HG03139 (cell line): ENCODE results near the gene ITPK1.

Experiments used
- ATAC-seq: cut with Tn5 transposase; IDR thresholded peaks from one replicate; pipeline ENCODE4 v1.9.1; 2021; ENCODE audit not compliant: unreplicated experiment

The ITPK1 gene

DNA sequence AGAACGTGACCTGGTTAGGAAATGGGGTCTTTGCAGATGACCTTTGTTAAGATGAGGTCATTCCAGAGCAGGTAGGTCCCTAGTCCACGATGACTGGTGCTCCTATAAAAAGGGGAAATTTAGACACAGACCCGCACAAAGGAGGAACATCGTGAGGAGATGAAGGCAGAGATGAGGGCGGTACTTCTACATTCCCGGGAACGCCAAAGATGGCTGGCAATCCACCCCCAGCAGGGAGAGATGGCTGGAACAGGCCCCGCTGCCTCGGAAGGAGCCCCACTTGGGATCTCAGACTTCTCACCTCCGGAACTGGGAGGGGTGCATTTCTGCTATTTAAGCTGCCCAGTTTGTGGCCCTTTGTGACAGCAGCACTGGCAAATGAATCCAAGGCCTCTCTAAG is 85.0 kb downstream of the ITPK1 start:
- no peak for ATAC-seq

DNA sequence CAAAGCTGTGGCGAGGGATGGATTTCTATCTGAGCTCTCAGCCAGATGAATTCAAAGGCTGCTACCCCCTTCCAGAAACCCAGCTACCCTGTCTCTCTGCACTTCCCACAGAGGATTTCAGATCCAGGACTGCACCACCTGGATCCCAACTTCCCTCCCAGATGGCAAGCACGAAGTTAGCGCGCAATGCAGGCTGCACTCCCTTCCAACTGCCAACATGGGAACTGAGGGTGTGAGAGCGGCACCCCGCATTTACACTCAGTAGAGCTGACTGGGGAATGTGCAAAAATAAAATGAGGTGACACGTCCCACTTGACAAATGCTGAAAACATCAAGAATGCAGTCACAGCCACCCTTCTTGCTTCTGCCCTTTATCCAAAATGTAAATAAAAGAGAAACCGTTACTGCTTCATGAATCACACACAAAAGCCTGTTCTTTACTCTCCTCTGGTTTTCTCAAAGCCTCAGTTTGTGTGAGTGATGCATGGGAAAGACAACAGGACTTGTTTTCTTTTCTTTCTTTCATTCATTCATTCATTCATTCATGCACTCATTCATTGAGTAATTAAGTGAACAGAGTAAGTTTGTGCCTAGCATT is 85.7 kb downstream of the ITPK1 start:
- no peak for ATAC-seq

DNA sequence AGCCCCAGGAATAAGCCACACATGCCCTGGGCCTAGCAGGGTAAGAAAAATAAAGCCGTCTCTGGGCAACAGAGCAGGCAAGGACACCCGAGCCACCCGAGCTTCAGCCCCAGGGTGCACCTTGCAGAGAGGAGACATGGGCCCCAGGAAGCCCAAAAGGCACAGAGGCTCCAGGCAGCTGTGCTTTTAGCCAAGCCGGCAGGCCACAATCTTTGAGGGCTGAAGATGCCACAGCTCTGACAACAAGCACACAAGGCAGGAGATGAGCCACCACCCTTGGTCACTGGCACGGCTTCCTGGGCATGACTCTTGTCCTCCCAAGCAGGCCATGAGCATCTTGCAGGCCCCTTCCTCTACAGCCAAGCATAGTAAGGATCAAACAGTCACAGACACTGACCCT is 86.3 kb downstream of the ITPK1 start:
- no peak for ATAC-seq

DNA sequence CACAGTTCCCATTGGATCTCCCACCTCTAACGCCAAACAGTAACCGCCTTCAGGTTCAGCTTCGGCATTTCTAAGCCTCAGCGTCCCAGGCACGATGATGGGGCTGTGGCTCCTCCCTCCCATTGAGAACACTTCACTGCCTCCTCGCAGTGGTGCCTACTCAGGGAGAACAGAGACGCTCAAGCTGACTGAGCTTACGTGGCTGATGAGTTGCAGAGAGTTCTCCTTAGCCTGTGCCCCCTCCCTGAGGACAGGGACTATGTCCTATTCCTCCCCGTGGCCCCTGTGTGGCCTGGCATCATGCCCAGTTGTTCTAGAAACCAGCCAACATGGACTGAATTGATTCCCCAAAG is 87.0 kb downstream of the ITPK1 start:
- ATAC-seq = no peak

DNA sequence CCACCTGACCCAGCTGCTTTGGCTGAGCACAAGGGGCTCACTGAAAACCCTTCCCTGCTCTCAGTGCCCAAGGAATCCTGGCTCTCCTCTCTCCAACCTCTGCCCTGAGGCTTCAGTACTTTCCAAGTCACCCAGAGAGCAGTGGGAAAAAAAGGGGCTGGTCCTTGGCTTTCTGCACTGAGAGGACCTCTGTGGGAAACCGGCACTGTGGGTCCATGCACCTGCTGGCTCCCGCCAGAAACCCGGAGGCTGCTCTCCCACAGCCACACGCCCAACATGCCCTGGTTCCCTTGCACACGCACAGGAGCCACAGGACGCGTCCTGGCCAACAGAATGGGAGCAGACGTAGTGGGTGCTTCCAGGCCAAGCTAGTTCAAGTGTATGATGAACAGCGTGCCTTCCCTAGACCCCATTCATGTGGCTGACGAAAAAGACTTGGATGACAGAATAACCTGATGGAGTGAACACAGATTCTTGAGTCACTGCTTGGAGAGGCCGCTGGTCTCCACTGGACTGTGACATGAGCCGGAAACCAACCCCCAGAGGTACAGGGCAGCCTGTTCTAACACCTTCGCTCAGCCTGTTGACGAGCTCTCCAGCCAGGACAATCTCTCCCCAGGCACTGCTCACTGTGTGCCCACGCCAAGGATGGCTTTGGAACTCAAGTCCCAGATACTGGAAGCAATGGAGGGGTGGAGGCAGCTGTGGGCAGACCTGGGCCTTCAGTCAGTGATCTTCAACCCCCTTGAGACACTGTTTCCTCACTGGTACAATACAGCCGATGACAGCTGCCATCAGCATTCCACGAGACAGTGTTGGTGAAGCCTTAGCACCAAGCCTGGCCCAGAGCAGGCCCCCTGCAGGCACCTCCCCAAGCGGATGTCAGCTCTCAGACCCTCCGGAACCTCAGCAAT is 87.7 kb downstream of the ITPK1 start:
- no peak for ATAC-seq

DNA sequence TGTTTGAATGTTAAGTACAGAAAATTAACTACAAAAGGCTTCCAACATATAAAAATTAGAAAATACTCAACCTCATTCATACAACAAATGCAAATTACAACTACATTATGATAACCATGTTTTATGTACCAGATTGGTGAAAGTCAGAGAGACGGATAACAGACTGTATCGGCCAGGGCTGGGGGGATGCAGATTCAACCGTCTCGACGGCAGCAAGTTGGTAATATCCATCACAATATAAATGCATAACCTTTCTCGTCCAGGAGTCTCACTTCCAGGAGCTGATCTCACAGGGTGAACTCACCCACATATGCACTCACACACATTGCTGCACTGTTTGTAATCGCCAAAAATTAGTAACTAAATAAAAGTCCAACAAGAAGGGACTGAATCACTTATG is 89.4 kb downstream of the ITPK1 start:
- ATAC-seq = no peak

DNA sequence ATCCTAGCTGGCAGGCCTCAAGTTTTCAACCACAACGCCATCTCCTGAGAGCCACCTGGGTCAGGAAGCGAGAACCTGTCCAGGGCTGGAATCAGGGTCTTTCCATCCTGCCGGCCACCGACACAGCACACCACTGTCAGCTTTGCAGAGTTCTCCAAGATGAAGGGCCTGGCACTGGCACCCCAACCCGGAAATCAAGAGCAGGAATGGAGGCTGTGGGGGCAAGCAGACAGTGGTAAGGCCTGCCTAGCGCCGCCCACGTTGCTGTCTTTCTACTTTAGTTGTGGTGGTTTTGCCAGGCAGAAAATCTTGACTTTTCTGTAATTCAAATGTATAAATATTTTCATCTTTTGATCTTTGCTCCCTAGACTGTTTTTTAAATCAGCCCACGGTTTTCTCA is 90.7 kb downstream of the ITPK1 start:
- ATAC-seq = no peak

DNA sequence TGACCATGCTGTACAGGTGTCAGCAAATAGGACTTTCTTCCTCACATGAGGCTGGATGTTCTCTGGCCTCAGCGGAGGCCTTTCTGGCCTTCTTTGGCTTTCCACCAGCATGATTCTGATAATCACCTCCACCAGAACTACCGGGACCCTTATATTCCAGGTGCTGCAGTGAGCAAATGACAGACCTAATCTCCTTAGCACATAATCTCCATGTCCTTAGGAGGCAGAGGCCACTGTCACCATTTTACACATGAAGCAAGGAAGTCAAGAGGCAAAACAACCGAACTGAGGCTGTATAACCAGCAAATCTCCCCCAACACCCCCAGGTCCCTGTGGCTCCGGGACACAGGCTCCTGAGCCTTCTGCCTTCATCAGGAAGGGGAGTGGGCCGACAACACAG is 91.2 kb downstream of the ITPK1 start:
- no peak for ATAC-seq

DNA sequence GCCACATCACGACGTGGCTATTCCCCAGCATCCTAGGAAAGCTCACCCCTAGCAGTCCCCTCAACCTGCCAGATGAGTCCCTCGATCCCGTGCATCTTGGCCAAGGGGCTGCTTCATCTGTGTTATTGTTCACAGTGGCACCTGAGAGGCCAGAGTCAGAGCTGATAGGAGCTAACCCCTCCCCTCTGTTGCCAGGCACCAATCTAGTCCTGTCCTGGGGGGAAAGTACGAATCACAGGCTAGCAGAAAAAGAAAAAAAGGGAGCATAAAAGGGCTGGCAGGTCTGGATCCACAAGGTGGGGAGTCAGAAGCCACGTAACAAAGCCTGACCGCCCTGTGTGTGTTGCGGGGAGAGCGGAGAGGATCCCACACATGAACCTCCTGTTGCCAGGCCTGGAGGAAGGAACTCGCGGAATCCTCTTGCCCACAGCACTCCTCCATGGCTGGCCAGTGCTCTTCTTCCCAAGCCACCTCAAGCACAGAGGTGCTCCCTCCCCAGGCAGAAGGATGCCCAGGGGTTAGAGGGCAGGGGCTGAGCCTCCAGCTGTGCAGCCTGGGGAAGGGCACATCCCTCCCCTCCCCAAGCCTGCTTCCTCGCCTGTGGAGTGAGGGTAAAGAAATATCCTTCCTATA is 91.8 kb downstream of the ITPK1 start:
- no peak for ATAC-seq

DNA sequence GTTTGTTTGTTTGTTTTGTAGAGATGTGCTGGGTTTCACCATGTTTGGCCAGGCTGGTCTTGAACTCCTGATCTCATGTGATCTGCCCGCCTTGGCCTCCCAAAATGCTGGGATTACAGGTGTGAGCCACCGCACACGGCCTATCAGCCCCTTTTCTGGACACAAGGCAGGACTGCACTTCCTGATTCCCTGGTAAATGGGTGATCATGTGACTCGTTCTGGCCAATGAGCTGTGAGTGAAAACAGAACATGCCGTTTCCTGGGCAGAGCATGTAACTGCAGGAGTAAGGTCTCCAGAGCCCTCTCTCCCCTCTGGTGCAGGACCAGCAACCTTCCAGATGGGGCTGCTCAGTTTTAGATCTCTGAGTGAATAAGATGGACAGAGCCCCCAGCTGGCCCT is 92.7 kb downstream of the ITPK1 start:
- ATAC-seq = no peak

DNA sequence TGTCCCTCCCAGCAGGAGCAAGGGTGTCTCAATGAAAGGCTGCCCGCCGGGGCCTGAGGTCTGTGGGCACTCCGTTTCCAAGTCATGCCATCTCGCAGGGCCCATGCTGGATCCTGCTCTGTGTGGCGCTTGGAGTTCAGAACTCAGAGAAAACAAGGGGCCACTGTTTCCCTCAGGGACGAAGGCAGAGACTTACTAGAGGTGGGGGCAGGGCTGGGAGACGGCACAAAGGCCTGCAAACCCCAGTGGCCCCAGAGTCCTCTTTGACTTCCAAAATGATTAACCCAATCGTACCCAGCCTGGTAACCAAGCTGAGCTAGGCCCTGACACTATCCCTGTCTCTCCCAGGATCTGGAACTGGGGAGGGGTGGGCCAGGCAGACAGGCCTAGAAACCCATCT is 95.8 kb downstream of the ITPK1 start:
- ATAC-seq = no peak

DNA sequence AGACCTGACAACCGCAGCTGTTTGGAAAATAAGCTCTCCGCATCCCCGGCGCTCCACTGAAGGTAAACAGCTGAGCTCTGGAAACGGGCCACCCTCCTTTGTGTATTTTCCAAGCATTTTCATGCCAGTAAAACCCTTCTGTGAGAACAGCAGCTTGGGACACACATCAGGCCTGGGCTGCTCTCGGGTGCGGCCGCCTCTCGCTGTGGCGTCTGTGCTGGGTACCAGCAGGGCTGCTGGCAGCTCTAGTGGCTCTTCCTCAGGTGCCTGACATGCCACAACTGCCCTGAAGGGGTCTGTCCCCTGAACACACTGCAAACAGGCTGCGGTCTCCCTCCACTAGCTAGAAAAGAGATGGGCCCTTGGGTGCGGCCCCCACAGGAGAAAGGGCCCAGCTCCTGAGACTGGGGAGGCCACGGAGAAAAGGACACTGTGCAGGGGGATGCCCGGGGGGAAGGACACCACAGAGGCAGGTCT is 96.3 kb downstream of the ITPK1 start:
- no peak for ATAC-seq

DNA sequence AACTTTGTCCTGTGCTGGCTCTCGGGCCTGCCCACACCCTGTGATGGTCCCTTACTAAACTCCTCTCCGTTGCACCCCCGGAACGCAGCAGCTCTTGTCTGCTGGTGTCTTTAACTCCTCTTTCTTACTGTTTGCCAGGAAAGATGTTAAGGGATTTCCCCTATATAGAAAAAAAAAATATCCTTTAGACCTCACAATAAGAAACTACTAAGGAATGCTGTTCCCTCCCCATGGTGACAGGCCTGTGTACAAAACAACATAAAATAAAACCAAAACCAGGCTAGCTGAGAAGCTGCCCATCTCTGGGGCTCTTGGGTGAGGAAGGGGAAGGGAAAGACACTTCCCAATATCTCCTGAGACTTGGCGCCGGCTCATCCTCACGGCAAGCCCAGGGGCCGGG is 97.4 kb downstream of the ITPK1 start:
- no peak for ATAC-seq

DNA sequence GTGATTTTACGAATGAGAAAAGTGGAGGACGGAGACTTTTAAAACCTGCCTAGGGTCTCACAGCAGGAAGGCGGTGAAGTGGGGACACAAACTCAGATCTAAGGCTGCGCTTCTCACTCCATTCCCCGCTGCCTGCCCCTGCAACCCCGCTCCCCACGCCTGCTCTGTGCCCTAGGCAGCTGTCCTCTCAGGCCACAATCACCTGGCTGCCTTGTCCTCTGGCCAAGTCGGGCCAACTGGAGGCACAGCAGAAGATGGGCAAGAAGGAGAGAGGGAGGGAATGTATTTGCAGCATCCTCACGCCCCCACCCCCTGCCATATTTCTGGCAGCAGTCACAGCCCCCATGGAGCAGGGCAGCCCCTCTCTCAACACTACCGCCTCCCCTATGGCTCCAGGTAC is 97.8 kb downstream of the ITPK1 start:
- ATAC-seq = no peak

DNA sequence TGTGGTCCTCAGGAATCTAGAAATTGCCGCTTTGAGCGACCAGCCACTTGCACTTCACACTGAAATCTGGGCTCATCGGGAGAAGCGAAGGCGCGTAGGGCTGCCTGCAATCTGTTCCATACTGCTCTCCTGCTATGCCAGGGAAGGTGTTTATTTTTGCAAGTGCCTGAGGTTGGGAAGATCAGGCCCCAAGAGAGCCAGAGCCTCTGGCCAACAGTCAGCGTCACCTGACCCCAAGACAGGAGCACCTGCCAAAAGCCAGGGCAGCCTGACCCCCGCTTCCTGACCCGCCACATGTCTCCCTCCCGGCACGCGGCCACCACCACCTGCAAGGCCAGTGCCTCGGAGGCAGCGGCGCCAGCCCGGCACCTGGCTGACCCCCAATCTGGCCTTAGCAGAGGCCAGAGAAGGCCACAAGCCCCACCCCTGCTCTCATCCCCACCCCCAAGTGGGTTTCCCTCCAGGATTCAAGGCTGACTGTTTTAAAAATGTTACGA is 98.4 kb downstream of the ITPK1 start:
- ATAC-seq = no peak

DNA sequence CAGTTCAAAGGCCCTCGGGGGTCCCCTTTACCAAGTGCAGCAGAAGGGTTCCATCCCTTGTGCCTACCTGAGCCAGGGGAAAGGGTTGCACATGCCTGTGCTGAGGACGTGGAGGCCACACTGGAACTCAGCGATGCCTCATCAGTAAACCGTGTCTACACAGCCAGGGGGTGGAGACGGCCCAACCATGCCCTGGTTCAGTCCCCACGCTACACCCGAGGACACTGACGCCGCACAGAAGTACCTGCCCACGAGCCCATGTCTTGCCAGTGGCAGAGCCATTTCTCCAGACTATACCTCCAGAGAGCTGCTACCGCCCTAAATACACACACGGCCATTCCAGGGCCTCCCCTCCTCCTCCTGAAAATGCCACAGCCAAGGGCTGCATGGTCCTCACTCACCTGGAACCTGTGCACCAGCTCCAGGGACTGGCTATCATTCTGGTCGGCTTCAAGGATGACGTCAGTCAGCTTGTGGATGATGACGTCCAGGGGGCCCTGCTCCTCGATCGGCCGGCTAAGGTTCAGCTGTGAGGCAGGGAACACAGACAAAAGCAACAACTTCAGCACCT is 99.4 kb downstream of the ITPK1 start:
- no peak for ATAC-seq

DNA sequence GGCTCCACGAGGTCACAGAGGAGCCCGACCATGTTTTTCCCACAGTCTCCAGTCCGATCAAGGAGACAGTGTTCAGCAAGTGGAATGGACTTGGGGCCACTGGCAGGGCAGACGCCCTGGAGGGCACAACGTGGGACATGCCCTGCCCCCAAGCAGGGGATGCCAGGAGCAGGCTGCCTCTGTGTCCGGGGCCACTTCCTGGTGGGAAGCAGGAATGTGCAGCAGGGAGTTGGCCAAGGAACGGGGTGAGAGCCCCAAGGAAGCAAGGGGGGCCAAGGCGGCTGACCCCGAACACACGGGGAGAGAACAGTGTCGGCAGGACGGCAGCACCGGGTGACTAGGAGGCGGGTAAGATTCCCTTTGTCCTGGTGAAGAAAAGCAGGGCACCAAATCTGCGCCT is 100.2 kb downstream of the ITPK1 start:
- no peak for ATAC-seq

DNA sequence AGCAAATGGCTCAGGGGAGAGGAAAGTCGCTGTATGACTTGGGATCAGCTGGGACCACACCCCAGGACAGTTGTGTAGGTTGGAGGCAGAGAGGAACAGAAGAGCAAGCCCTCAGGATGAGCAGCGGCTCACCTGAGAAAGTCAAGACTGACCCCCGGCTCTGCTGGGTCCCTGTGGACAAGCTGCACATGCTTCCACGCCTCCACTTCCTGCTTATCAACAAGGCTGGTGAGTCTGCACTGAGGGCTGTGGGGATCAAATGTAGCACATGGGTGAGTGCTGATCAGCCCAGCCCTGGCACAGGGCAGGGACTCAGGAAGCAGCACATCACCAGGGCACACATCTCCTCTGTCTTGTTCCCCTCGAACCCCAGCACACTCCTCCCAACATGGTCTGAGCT is 100.7 kb downstream of the ITPK1 start:
- no peak for ATAC-seq

DNA sequence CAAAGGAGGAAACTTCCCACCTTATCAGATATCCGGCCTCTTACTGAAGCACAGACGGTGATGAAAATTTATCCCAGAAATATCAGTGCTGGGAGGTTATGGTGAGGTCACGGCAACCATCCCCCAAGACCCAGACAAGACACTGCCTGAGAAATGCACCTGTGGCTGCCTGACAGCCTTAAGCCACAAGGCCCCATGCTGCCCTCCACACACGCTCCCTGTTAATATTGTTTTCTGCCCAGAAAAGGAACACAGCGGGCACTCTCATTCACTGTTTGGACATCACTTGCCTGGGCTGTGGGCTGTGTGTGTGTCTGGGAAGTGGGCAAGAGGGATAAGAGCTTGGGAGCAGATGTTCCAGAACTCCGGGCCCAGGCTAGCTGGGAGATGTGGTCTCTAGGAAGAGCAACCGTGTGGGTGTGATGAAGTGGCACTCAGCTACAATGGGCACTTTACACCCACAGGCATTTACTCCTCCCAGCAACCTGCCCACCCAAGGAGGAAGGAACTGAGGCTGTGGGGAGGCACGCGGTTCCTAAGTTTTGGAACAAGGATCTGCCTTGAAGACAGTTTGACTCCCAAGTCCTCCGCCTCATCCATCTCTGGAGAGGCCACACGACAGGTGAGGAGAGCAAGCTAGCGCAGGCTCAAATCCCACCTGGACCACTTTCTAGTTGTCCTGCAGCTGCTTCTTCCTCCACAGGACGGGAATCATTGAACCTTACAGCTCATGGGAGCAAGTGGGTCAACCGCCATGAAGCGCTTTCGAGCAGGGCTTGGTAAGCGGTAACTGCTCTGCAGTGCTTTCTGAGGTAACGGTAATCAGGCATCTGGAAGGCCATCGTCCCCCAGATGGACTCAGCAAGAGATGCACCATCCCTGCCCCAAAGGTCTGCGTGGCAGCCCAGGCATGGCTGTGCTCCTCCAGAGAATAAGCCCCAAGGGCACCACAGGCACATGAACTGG is 101.4 kb downstream of the ITPK1 start:
- ATAC-seq = no peak

DNA sequence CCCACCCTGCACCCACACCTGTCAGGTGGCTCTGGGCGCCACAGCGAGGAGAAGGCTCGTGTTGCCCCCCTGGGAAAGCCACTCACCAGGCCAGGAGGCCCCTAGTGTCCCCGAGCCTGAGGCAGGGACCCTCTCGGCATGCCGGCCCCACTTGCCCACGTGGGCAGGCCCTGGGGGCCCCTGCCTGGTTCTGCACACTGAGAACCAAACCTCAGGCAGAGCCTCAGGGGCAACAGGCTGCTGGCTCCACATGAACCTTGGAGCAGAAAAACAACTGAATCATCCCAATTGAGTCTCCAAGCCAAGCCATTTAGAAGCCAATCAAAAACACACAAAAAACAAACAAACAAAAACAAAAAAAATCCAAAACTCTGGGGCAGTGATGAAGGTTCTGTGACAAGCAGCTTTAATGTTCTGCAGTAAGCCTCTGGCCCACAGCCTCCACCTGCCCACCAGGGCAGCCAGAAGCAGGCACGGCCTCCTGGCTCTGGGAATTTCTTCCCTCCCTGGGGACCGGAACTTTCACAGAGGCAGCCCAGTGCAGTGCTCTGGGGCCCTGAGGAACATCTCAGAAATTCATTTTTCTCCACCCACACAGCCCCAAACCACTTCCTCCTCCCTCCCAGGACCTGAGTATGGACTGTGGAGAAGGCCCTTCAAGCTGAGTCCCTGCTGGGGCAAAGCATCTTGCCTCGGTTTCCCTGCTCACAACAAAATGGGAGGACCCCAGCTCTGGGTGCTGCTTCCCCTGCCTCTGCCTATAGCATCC is 102.6 kb downstream of the ITPK1 start:
- no peak for ATAC-seq
